ENCODE results near the gene NPM1. TPM values are rescaled to one million over a fixed set of nuclear protein-coding genes. Genes with fewer than 3 reads are reported as not detected.

Gene NPM1
- total RNA-seq = 1,000 to 10,000 TPM in 1 of 9 donors, 100 to 1,000 TPM in 8; 376 to 1,874 (median 641) TPM
- 1,000 to 10,000 TPM in 2 of 3 donors, 100 to 1,000 TPM in 1; 718 to 1,386 (median 1,014) TPM for polyA plus RNA-seq
- long read RNA-seq, donor 1, transcript NPM1-205 (5 exons, 670 nt) = minor isoform, 21 of 453 reads
- long read RNA-seq, donor 1, transcript NPM1-201 (11 exons, 1,758 nt) = major isoform, 234 of 453 reads
- long read RNA-seq, donor 1, transcript NPM1-203 (10 exons, 1,598 nt) = minor isoform, 29 of 453 reads
- long read RNA-seq, donor 1, transcript NPM1-202 (10 exons, 1,237 nt) = minor isoform, 6 of 453 reads
- long read RNA-seq, donor 1, partial matches to known transcripts = 149 of 453 reads
- long read RNA-seq, donor 1, other reads (novel, unspliced or antisense) = 8 of 453 reads
- long read RNA-seq, donor 2, transcript NPM1-201 (11 exons, 1,758 nt) = major isoform, 175 of 258 reads
- long read RNA-seq, donor 2, transcript NPM1-203 (10 exons, 1,598 nt) = minor isoform, 11 of 258 reads
- long read RNA-seq, donor 2, transcript NPM1-212 (2 exons, 640 nt) = minor isoform, 6 of 258 reads
- long read RNA-seq, donor 2, partial matches to known transcripts = 54 of 258 reads
- long read RNA-seq, donor 2, other reads (novel, unspliced or antisense) = 5 of 258 reads
- long read RNA-seq, donor 3, transcript NPM1-201 (11 exons, 1,758 nt) = major isoform, 205 of 341 reads
- long read RNA-seq, donor 3, transcript NPM1-203 (10 exons, 1,598 nt) = minor isoform, 16 of 341 reads
- long read RNA-seq, donor 3, transcript NPM1-205 (5 exons, 670 nt) = minor isoform, 12 of 341 reads
- long read RNA-seq, donor 3, partial matches to known transcripts = 89 of 341 reads
- long read RNA-seq, donor 3, other reads (novel, unspliced or antisense) = 13 of 341 reads
- long read RNA-seq, donor 4, transcript NPM1-203 (10 exons, 1,598 nt) = minor isoform, 33 of 574 reads
- long read RNA-seq, donor 4, transcript NPM1-202 (10 exons, 1,237 nt) = minor isoform, 6 of 574 reads
- long read RNA-seq, donor 4, transcript NPM1-201 (11 exons, 1,758 nt) = major isoform, 476 of 574 reads
- long read RNA-seq, donor 4, partial matches to known transcripts = 16 of 574 reads
- long read RNA-seq, donor 4, other reads (novel, unspliced or antisense) = 41 of 574 reads
- long read RNA-seq, donor 5, transcript NPM1-202 (10 exons, 1,237 nt) = minor isoform, 7 of 452 reads
- long read RNA-seq, donor 5, transcript NPM1-201 (11 exons, 1,758 nt) = major isoform, 394 of 452 reads
- long read RNA-seq, donor 5, transcript NPM1-203 (10 exons, 1,598 nt) = minor isoform, 28 of 452 reads
- long read RNA-seq, donor 5, partial matches to known transcripts = 8 of 452 reads
- long read RNA-seq, donor 5, other reads (novel, unspliced or antisense) = 14 of 452 reads
- long read RNA-seq, donor 6, transcript NPM1-201 (11 exons, 1,758 nt) = major isoform, 521 of 614 reads
- long read RNA-seq, donor 6, transcript NPM1-202 (10 exons, 1,237 nt) = minor isoform, 8 of 614 reads
- long read RNA-seq, donor 6, transcript NPM1-203 (10 exons, 1,598 nt) = minor isoform, 27 of 614 reads
- long read RNA-seq, donor 6, partial matches to known transcripts = 25 of 614 reads
- long read RNA-seq, donor 6, other reads (novel, unspliced or antisense) = 28 of 614 reads
- long read RNA-seq, donor 7, transcript NPM1-201 (11 exons, 1,758 nt) = major isoform, 135 of 268 reads
- long read RNA-seq, donor 7, transcript NPM1-203 (10 exons, 1,598 nt) = minor isoform, 10 of 268 reads
- long read RNA-seq, donor 7, transcript NPM1-205 (5 exons, 670 nt) = minor isoform, 13 of 268 reads
- long read RNA-seq, donor 7, partial matches to known transcripts = 103 of 268 reads
- long read RNA-seq, donor 7, other reads (novel, unspliced or antisense) = 0 of 268 reads
- long read RNA-seq, donor 8, transcript NPM1-205 (5 exons, 670 nt) = minor isoform, 6 of 495 reads
- long read RNA-seq, donor 8, transcript NPM1-203 (10 exons, 1,598 nt) = minor isoform, 38 of 495 reads
- long read RNA-seq, donor 8, transcript NPM1-202 (10 exons, 1,237 nt) = minor isoform, 10 of 495 reads
- long read RNA-seq, donor 8, transcript NPM1-201 (11 exons, 1,758 nt) = major isoform, 308 of 495 reads
- long read RNA-seq, donor 8, partial matches to known transcripts = 111 of 495 reads
- long read RNA-seq, donor 8, other reads (novel, unspliced or antisense) = 16 of 495 reads
- long read RNA-seq, donor 9, transcript NPM1-201 (11 exons, 1,758 nt) = major isoform, 193 of 360 reads
- long read RNA-seq, donor 9, transcript NPM1-203 (10 exons, 1,598 nt) = minor isoform, 19 of 360 reads
- long read RNA-seq, donor 9, transcript NPM1-205 (5 exons, 670 nt) = minor isoform, 23 of 360 reads
- long read RNA-seq, donor 9, transcript NPM1-202 (10 exons, 1,237 nt) = minor isoform, 6 of 360 reads
- long read RNA-seq, donor 9, partial matches to known transcripts = 113 of 360 reads
- long read RNA-seq, donor 9, other reads (novel, unspliced or antisense) = 0 of 360 reads
- long read RNA-seq, donor 10, transcript NPM1-201 (11 exons, 1,758 nt) = major isoform, 107 of 174 reads
- long read RNA-seq, donor 10, transcript NPM1-203 (10 exons, 1,598 nt) = minor isoform, 7 of 174 reads
- long read RNA-seq, donor 10, partial matches to known transcripts = 53 of 174 reads
- long read RNA-seq, donor 10, other reads (novel, unspliced or antisense) = 0 of 174 reads

- Histone ChIP-seq H3K4me1 (replicated peaks in 1 of 2) (peaks cover 16 to 35% of the 10 kb centered on the region in 2 donors), H3K27ac (peak within 1 kb of the TSS; percentile 73 to 93 (median 91)), H3K27me3 (no peaks in the 10 kb centered on the region), H3K4me3 (peak within 1 kb of the TSS; percentile 35 to 86 (median 84)), H3K36me3 (replicated peaks in 1 of 2) (peaks cover 0 to 15% of the 10 kb centered on the region in 2 donors), H3K9me3 (replicated peaks in 1 of 3) (no peaks in the 10 kb centered on the region)
- TF ChIP-seq CTCF (IDR thresholded peaks at IDR 0.05) (no peak), POLR2A (IDR thresholded peaks at IDR 0.05) (peak; percentile 92 to 93)
- 0 to 2% (median 0%) methylated on average over 10 to 56 of the region's 56 CpGs for WGBS, 4 donors
- intact Hi-C loops (cut with DNase I) = no loop called here
- peak; percentile 97 to 99 (median 98) for DNase-seq
Measured at GRCh38 chr5:171387345-171387969, at the start of gene NPM1. NPM1 (plus strand) TSS chr5:171387849; CDS start chr5:171387949, 100 bp downstream.

- peaks cover 0 to 4% of the 10 kb centered on the region in 2 donors for H3K4me1 ChIP-seq (replicated peaks in 1 of 2)
- no peak for TF ChIP-seq POLR2A (IDR thresholded peaks at IDR 0.05)
- no peak for TF ChIP-seq CTCF (IDR thresholded peaks at IDR 0.05)
- H3K4me3 ChIP-seq = no peak overlapping the region
- H3K27ac ChIP-seq = no peak overlapping the region
- intact Hi-C loops (cut with DNase I) = loop anchor here in 1 of 2 donors (5.0 to 10.0 kb wide), 2 partner anchors 533 to 595 kb away; no protein-coding TSS in a partner anchor
- H3K27me3 ChIP-seq = peaks cover 12% of the 10 kb centered on the region
- H3K36me3 ChIP-seq (replicated peaks in 1 of 2) = no peaks in the 10 kb centered on the region
- H3K9me3 ChIP-seq (replicated peaks in 1 of 3) = no peaks in the 10 kb centered on the region
- DNase-seq = no peak
Measured at GRCh38 chr5:171340042-171340441, 47.6 kb upstream of the NPM1 start.
